Gastrocnemius medialis (tissue), 4 donors: ENCODE measurements around the gene SRGAP2B.
"Not testable (repeated sequence)": the region's sequence is repeated elsewhere in the genome, so short reads cannot be mapped to it uniquely, and the experiment has no call there.

ENCODE experiments used
- POLR2A ChIP-seq, 2 donors: fragments of 450-650 bp; IDR thresholded peaks; one replicate each; pipeline ENCODE4 v1.6.1; 2017; ENCODE audit warnings: antibody characterized with exemption in 2 of 2, mild to moderate bottlenecking in 2 of 2, moderate library complexity in 2 of 2
- TF ChIP-seq, protein P1 (sequence below), 5 experiments: fragments of 450-650 bp in 3 of 5; fragments of 200-600 bp in 2 of 5; sonication (generic) in 2 of 5; IDR thresholded peaks in 4 of 5; conservative IDR thresholded peaks in 1 of 5; 1 replicate in 4 of 5; 2 replicates in 1 of 5; pipeline ENCODE4 v1.5.1; 2016 to 2019; ENCODE audit warnings: antibody characterized with exemption in 5 of 5, mild to moderate bottlenecking in 3 of 5, moderate library complexity in 3 of 5

DNA sequence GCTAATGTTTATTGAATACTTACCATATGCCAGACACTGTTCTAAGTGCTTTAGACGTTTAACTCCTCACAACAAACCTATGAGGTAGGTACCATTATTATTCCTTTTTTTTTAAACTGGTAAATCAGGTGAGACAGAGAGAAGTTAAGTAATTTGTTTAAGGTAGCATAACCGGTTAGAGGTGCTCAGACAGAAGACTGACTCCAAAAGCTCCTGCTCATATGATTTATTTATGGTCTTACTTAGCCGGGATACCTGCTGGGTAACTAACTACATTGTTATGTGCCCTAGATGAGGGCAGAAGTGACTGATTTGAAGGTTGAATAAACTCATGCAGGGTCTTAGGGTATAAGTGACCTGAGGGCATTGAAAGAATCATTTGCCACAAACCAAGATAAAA, 17.6 kb upstream of the SRGAP2B start:
- not testable (repeated sequence) for TF ChIP-seq POLR2A (IDR thresholded peaks at IDR 0.05)
- TF ChIP-seq, protein P1, sequence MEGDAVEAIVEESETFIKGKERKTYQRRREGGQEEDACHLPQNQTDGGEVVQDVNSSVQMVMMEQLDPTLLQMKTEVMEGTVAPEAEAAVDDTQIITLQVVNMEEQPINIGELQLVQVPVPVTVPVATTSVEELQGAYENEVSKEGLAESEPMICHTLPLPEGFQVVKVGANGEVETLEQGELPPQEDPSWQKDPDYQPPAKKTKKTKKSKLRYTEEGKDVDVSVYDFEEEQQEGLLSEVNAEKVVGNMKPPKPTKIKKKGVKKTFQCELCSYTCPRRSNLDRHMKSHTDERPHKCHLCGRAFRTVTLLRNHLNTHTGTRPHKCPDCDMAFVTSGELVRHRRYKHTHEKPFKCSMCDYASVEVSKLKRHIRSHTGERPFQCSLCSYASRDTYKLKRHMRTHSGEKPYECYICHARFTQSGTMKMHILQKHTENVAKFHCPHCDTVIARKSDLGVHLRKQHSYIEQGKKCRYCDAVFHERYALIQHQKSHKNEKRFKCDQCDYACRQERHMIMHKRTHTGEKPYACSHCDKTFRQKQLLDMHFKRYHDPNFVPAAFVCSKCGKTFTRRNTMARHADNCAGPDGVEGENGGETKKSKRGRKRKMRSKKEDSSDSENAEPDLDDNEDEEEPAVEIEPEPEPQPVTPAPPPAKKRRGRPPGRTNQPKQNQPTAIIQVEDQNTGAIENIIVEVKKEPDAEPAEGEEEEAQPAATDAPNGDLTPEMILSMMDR (IDR thresholded peaks at IDR 0.05 in 4 of 5, conservative IDR thresholded peaks at IDR 0.05 in 1 of 5), result not testable (repeated sequence)
